Measurements from ENCODE around the gene TRIM46.

TRIM46 gene

DNA sequence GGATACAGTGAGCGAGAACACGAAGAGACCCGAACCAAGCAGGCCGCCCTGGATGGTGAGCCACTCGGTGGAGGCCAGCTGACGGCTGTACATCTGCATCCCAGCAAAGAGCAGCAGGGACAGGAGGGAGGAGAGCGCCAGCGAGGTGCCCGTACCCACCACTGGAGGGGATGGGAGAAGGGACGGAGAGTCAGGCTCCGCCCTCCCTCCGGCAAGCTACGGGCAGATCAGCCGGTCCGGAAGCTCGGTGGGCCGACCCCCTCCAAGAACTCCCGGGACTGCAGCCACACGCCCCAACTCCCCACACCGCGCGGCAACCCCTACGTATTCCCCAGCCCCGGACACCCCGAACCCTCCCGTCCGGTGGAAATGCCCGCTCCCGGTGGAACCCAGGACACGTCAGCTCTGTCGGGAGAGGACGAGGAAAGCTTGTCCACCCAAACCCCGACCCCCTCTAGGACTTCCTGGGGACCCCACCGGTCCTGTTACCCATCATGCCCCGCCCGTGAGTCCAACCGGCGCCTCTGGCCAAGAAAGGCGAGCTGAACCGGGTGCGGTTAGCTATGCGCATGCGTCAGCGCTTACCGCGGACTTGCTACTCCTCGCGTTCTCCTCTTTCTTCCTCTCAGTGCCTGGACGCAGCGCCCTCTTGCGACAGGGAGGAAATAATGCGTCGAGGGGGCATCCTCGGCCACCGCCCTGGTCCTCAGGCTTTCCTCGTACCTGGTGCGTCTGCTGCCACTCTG lies 744 bp upstream of the TRIM46 start, which contains the start of gene KRTCAP2:
TSS of gene KRTCAP2 (minus strand) at position 573 of the 746 bp plus-strand sequence. CDS start at position 493, 80 bp downstream.
- peak; percentile 97 for DNase-seq

DNA sequence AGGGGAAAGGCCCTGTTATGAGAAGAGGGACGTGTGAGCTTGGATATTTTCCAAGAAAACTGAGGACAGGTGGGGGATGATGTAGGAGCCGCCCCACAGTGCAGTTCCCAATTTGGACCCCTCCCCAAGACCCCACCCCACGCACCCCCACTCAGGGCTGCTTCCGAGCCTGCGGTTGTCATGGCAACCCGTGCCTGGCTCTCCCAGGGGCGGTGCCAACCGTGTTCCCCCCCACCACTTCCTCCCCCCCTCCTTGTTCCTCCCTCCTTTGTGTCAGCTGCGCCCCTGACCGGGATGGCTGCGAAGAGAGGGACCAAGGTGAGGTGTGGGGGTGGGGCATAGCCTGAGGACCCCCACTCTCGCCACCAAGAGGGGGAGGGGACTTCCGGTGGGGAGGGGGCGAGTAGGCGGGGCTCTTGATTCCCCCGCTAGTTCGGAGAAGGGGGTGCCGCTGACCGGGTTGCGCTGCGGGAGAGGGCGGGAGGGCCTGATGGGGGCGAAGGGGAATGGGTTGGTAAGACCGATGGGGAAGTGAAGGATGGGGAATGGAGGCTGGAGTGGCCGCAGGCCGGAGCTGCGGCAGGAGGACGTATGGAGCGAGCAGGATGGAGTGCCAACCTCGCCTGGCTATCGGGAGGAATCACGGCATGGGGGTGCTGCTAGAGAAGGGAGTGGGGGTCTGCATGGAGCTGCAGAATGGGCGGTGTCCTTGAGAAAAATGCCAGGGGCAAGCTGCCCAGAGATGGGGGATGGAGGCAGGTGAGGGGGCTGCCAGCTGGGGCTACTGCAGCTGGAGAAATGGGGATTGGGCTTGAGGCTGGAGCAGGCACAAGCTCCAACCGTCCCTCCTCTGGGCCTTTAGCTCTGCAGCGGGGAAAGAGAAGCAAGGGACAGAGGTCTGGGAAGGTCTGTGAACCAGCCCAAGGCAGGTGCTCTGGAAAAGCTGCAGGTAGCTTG lies 953 bp downstream of the TRIM46 start:
- peak; percentile 69 for DNase-seq

GRCh38 chr1:155175281-155175926 lies 1.8 kb downstream of the TRIM46 start:
- DNase-seq = peak; percentile 24

DNA sequence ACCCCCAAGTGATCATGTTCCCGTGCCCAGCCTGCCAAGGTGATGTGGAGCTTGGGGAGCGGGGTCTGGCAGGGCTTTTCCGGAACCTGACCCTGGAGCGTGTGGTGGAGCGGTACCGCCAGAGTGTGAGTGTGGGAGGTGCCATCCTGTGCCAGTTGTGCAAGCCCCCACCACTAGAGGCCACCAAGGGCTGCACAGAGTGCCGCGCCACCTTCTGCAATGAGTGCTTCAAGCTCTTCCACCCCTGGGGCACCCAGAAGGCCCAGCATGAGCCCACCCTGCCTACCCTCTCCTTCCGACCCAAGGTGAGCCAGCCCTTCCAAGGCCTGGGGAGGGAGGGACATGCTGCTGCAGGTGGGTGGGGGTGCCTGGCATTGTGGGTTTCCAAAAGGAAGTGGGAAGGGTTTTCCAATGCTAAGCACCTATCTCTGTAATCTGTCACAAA lies 2.3 kb downstream of the TRIM46 start:
- DNase-seq = peak; percentile 57

- DNase-seq = peak; percentile 96
These were observed 3.0 kb downstream of the TRIM46 start for GRCh38 chr1:155176544-155177071.

GRCh38 chr1:155177192-155177917 lies 3.7 kb downstream of the TRIM46 start:
- DNase-seq = peak; percentile 17

DNA sequence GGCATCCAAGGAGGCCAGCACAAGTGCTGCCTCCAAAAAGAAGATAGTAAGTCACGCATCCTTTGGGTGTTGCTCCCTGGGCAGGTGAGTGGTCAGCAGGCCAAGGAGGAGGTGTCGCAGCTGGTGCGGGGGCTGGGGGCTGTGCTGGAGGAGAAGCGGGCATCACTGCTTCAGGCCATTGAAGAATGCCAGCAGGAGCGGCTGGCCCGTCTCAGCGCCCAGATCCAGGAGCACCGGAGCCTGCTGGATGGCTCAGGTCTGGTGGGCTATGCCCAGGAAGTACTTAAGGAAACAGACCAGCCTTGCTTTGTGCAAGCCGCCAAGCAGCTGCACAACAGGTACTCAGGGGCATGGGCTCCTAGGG lies 4.3 kb downstream of the TRIM46 start:
- peak; percentile 18 for DNase-seq

DNA sequence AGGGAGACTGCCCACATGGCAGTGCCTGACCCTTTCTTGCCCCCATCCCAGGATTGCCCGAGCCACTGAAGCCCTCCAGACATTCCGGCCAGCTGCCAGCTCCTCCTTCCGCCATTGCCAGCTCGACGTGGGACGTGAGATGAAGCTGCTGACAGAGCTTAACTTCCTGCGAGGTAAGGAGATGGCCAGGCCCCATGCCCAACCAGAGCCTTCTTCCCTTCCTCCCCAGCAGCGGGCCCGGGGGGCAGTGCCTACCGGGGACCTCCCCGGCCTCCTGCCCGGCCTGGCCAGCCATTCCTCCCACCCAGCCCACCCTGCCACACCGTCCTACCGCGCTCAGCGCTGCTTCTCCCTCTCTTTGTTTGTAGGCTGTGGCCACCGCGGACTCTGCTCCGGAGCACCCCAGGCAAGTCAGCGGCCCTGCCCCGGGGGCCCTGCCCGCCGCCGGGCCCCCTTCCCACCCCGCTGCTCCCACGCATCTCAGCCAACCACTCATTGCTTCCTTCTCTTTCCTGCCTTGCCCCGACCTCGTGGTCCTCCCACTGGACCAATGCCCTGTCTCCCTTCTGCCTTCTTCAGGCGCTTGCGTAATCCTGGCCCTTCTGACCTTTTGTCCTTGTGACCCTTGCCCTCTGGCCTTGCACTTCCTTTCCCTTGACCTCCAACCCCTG lies 4.9 kb downstream of the TRIM46 start:
- DNase-seq = peak; percentile 16

DNA sequence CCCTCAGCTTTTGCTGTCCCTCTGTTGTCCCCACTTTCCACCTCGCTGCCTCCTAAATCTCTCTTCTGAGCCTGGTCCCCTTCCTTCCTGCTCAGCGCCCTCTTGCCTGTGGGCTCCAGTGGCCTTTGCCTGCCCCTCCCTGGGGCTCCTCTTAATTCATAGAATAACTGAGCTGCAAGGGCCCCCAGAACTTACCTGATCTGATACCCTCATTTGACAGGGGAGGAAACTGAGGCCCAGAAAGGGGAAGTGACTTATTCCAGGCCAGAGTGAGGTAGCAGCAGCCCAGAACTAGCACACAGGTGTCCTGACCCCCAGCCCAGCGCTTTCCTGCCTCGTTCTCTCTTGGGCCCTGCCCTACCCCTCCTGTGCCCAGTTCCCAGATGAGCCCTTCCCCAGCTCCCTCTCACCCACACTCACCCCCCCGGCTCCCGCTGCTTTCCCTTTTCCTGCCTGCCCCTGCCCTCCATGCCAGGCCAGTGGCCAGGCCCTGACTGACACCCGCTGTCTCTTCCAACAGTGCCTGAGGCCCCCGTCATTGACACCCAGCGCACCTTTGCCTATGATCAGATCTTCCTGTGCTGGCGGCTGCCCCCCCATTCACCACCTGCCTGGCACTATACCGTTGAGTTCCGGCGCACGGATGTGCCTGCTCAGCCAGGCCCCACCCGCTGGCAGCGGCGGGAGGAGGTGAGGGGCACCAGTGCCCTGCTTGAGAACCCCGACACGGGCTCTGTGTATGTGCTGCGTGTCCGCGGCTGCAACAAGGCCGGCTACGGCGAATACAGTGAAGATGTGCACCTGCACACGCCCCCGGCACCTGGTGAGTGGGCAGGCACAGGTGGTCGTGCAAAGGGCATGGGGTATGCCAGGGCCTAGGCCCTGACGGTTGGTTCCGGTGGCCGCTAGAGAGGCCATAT lies 5.7 kb downstream of the TRIM46 start:
- peak; percentile 6 for DNase-seq

DNA sequence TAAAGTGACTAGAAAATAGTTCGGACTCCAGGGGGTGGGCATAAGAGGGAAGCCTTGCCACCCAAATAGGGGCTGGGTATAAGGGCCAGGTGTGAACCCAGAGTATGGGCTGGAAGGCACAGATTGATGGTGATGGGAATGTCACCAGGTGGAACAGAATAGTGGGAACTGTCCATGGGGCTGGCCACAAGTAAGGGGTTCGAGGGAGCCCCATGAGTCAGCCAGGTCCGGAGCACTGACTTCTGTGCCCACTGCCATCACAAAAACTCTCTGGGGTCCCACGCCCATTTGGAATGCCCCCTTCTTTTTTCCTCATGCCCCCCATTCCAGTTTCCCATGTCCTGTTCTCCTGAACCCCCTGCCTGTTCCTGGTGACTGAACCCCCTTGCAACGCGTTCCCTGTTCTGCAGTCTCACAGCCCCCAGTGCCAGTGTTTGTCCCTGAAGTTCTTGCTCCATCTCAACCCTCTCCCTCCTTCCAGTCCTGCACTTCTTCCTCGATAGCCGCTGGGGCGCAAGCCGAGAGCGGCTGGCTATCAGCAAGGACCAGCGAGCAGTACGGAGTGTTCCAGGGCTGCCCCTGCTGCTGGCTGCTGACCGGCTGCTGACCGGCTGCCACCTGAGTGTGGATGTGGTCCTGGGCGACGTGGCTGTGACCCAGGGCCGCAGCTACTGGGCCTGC lies 7.9 kb downstream of the TRIM46 start:
- DNase-seq = no peak

- no peak for DNase-seq
These were observed 8.5 kb downstream of the TRIM46 start for GRCh38 chr1:155182052-155182550.

GRCh38 chr1:155183775-155184221 lies 10.1 kb downstream of the TRIM46 start:
- DNase-seq = no peak

- DNase-seq = no peak
These were observed 10.7 kb downstream of the TRIM46 start for GRCh38 chr1:155184351-155184811.

GRCh38 chr1:155184835-155185782 lies 11.5 kb downstream of the TRIM46 start:
- DNase-seq = no peak

DNA sequence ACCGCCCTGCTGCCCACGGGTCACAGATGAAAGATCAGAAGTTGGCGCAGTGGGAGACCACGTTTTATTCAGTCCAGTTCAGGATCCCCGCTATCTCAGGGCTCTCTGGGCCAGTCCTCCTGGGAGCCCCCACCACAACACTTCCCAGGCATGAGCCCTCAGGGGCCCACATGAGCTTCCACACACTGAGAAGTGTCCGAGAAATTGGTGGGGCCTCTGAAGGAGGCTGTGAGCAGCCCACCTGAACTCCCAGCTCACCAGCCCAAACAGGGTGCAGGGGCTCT lies 12.1 kb downstream of the TRIM46 start:
- DNase-seq = no peak

DNA sequence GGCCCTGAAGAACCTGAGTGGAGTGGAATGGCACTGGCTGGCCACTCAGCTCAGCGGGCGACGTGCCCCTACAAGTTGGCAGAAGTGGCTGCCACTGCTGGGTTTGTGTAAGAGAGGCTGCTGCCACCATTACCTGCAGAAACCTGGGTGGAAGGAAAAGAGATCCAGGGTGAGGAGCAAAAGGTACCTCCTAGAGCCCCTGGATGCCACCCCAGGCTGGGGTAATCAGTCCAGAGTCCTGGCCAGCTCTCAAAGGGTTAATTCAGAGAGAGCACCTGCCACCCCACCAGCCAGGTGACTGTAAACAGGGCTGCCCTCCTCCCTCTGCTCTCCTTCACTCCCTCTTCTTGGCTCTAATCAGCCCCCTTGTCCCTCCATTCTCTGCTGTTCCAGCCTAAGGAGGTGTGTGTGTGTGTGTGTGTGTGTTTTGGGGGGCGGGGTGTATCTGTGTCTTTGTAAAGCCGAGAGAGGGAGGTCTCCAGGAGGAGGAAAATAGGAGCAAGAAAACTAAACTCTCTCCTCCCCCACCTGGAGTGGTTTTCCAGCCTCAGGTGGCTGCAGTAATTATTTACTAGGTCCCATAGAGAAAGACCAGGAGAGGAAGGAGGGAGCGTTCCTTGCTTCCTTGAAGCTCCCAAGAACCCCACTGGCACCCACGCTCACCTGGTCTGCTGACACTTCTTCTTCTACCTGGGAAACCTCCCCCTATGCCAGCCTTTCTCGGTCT lies 12.6 kb downstream of the TRIM46 start:
- DNase-seq = no peak

GRCh38 chr1:155186794-155187455 lies 13.3 kb downstream of the TRIM46 start:
- DNase-seq = no peak

Measured in stimulated activated CD8-positive, alpha-beta memory T cell treated with anti-CD3 and anti-CD28 coated beads, Interleukin-4, amount 100 ng/mL, for 48 hours (primary cell).